Large intestine (tissue), 3 donors: ENCODE data around the gene R3HDM4. TPM values are rescaled to one million over a fixed set of nuclear protein-coding genes. Genes with fewer than 3 reads are reported as not detected.

Source experiments
- DNase-seq, 2 donors: peaks; one replicate each; pipeline versions ENCODE4 v3.0.0 to v3.0.0-alpha.2; 2013
- H3K27ac ChIP-seq: one replicate; pipeline ENCODE4 v1.5.1; 2013; ENCODE audit warnings: low read length
- H3K27me3 ChIP-seq: 2 replicates; pipeline ENCODE4 v1.6.1; 2013; ENCODE audit warnings: low read length; ENCODE audit not compliant: control insufficient read depth, insufficient read depth
- H3K36me3 ChIP-seq: 2 replicates; pipeline ENCODE4 v1.6.1; 2013; ENCODE audit warnings: low read length; ENCODE audit not compliant: control insufficient read depth, insufficient read depth
- H3K4me1 ChIP-seq: one replicate; pipeline ENCODE4 v1.6.1; 2013; ENCODE audit warnings: low read length; ENCODE audit not compliant: control insufficient read depth, insufficient read depth
- H3K4me3 ChIP-seq: one replicate; pipeline ENCODE4 v1.5.1; 2013; ENCODE audit warnings: low read length
- H3K9me3 ChIP-seq: one replicate; pipeline ENCODE4 v1.6.1; 2013; ENCODE audit warnings: mild to moderate bottlenecking, low read depth, low read length, moderate library complexity; ENCODE audit not compliant: control insufficient read depth
- WGBS: methylation state at CpG from one replicate; pipeline ENCODE4 v1.1.5; 2013; ENCODE audit warnings: low lambda C conversion rate; ENCODE audit not compliant: insufficient coverage; 5-methylcytosine and 5-hydroxymethylcytosine counted together
- polyA plus RNA-seq: library from polyadenylated mRNA; unstranded; fragments of 120-200 nt; gene quantifications from one replicate; pipeline ENCODE4 v1.2.1, GENCODE V29; 2013

R3HDM4 gene
- polyA plus RNA-seq, 1 donor, result 44.0 TPM

DNA sequence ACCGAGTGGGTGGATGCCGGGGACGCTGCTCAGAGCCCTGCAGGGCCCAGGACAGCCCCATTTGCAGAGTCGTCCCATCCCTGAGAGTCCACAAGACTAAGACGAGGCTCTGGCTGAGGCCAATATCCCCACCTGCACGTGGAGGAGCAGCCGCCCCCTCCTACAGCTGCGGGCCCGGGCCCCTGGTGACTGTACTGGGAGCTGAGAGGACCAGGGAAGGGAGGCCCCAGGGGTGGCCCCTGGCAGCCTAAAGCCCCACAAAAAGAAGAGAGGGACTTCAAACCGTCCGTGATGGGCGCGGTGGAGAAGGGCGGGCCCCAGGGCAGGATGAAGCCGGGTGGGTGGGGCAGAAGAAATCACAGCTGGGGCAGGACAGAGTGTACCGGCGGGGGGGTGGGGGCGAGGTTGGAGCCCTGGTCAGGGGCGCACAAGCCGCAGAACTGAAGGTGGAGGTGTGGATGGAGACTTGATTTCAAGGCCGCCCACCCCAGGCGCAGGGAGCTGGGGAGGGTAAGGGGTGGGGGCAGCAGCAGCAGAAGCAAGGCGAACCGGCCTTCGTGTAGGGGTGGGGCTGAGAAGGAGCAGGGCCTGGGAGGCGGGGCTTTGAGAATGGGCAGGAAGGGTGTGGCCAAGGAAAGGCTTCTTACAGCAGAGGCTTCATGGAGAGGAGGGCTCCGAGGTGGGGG, 40.6 kb downstream of the R3HDM4 start:
- Histone ChIP-seq H3K9me3 (peaks cover 12% of the 10 kb centered on the region), H3K27ac (no peak overlapping the region), H3K36me3 (peaks cover 74% of the 10 kb centered on the region), H3K4me3 (no peak overlapping the region), H3K4me1 (no peaks in the 10 kb centered on the region), H3K27me3 (no peaks in the 10 kb centered on the region)
- WGBS, result no CpG with 5 or more reads among the region's 27 CpGs
- DNase-seq, result peak in 1 of 2 donors; percentile 78

DNA sequence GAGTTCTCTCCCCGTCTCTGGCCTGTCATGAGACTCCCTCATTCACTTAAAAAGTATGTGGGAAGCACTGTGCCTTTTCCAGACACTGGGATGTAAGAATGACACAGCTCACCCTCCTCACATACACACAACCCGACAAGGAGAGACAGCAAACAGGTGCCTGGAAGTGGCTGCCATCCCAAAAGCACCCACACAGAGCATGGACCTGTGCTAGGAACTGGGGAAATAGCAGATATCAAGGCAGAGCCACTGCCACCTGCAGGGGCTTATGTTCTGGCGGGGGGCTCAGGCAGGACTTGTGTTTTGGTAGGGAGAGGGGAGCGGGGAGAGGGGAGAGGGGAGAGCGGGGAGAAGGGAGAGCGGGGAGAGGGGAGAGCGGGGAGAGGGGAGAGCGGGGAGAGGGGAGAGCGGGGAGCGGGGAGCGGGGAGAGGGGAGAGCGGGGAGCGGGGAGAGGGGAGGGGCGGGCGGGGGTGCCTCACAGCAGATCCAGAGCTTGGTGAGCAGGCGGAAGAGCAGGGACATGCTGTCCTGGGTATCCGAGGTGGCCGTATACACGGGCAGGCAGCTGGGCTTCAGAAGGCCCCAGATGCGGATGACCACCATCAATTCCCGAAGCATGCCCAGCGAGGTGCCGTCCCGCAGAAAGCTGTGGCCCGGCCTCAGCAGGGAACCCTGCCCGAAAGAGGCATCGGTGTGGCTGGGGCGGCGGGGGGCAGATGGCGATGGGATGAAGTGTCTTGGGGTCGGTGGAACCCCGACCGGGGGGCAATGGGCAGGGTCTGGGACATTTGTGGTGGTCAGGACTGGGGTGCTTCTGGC, 41.4 kb downstream of the R3HDM4 start:
- Histone ChIP-seq H3K36me3 (peaks cover 70% of the 10 kb centered on the region), H3K4me3 (no peak overlapping the region), H3K27ac (no peak overlapping the region), H3K9me3 (peaks cover 12% of the 10 kb centered on the region), H3K4me1 (no peaks in the 10 kb centered on the region), H3K27me3 (no peaks in the 10 kb centered on the region)
- no peak for DNase-seq
- WGBS, result no CpG with 5 or more reads among the region's 33 CpGs

- Histone ChIP-seq H3K4me1 (no peaks in the 10 kb centered on the region), H3K9me3 (peaks cover 12% of the 10 kb centered on the region), H3K27me3 (no peaks in the 10 kb centered on the region), H3K27ac (no peak overlapping the region), H3K4me3 (no peak overlapping the region), H3K36me3 (peaks cover 66% of the 10 kb centered on the region)
- no peak for DNase-seq
- WGBS, result no CpG with 5 or more reads among the region's 28 CpGs
These were observed 42.0 kb downstream of the R3HDM4 start for GRCh38 chr19:870963-871401.

DNA sequence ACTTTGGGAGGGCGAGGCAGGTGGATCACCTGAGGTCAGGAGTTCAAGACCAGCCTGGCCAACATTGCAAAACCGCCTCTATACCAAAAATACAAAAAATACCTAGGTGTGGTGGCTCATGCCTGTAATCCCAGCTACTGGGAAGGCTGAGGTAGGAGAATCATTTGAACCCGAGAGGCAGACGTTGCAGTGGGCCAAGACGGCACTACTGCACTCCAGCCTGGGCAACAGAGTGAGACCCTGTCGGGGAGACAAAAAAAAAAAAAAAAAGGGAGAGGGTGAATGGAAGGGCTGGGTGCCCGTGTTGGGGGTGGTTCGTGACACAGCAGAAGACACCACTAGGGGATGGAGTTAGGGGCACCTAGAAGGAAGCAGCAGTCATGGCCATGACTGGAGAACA, 42.7 kb downstream of the R3HDM4 start:
- no peak overlapping the region for H3K4me3 ChIP-seq
- H3K27ac ChIP-seq, result no peak overlapping the region
- H3K9me3 ChIP-seq, result peaks cover 12% of the 10 kb centered on the region
- peaks cover 60% of the 10 kb centered on the region for H3K36me3 ChIP-seq
- no peak for DNase-seq
- no peaks in the 10 kb centered on the region for H3K4me1 ChIP-seq
- no CpG with 5 or more reads among the region's 8 CpGs for WGBS
- no peaks in the 10 kb centered on the region for H3K27me3 ChIP-seq

DNA sequence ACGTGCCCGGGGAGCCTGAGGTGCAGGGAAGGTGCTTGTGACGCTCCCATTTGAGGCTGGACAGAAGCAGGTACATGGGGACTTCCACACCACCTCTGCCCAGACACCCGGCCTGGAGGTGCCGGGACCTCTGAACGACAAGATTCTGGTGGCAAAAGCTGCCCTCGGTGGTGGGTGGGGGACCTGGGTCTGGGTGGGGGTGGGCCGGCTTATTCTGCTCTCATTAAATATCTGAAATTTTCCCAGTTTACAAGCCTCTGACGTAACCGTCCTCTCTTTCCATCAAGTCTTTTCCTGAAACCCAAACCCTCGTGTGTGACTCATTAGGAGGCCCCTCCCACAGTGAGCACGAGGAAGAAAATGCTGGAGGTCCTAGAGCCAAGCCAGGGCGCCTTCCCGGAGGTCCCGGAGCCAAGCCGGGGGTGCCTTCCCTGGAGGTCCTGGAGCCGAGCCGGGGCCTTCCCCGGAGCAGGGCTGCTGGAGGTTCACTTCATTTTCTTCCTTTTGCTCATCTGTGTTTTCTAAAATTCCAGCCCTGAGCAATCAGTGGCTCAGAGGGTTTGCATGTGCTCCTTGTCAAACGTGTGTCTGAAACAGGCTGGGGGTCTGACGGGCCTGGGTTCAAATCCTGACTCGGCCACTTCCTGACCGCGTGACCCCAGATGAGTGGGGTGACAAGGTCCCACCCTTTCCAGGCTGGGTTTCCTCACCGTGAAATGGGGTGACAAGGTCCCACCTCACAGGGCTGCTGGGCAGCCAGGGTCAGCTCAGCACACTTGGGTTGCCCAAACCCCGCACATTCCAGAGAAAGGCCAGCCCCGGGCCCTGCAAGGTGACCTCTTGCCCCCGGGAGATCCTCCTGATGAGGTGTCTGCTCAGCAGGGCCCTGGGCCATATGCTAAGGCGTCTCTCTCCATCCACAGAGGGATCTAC, 43.5 kb downstream of the R3HDM4 start:
- peaks cover 12% of the 10 kb centered on the region for H3K9me3 ChIP-seq
- peaks cover 56% of the 10 kb centered on the region for H3K36me3 ChIP-seq
- no peak for DNase-seq
- H3K27ac ChIP-seq, result no peak overlapping the region
- WGBS, result no CpG with 5 or more reads among the region's 29 CpGs
- no peak overlapping the region for H3K4me3 ChIP-seq
- H3K27me3 ChIP-seq, result no peaks in the 10 kb centered on the region
- H3K4me1 ChIP-seq, result no peaks in the 10 kb centered on the region

- no CpG with 5 or more reads among the region's 34 CpGs for WGBS
- Histone ChIP-seq H3K9me3 (peaks cover 14% of the 10 kb centered on the region), H3K4me1 (no peaks in the 10 kb centered on the region), H3K4me3 (no peak overlapping the region), H3K27me3 (no peaks in the 10 kb centered on the region), H3K36me3 (peaks cover 50% of the 10 kb centered on the region), H3K27ac (no peak overlapping the region)
- no peak for DNase-seq
These were observed 44.4 kb downstream of the R3HDM4 start for GRCh38 chr19:868458-869244.

- peaks cover 46% of the 10 kb centered on the region for H3K36me3 ChIP-seq
- peaks cover 16% of the 10 kb centered on the region for H3K9me3 ChIP-seq
These were observed 45.1 kb downstream of the R3HDM4 start for GRCh38 chr19:867855-868457.

DNA sequence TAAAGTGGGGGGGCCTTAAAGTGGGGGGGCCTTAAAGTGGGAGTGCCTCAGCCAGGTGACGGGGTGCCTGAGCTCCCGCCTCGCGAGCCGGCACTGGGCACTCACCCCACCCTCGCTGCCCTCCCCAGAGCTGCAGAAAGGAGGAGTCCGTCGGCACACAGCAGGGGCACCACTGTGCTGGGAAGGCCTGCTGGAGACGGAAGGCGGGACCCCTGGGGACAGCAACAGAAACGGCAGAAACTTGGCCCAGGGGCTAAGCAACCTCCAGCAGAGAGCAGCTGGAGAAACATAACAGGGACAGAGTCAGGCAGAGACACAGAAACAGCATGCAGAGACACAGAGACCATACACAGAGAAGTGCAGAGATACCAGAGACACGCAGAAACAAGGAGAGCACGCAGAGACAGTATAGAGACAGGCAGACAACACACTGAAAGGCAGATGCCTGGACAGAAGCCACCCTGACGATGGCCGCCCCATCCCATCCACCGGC, 45.7 kb downstream of the R3HDM4 start:
- no peak overlapping the region for H3K27ac ChIP-seq
- WGBS, result no CpG with 5 or more reads among the region's 16 CpGs
- H3K4me3 ChIP-seq, result no peak overlapping the region
- H3K36me3 ChIP-seq, result peaks cover 45% of the 10 kb centered on the region
- DNase-seq, result no peak
- peaks cover 4% of the 10 kb centered on the region for H3K4me1 ChIP-seq
- H3K9me3 ChIP-seq, result peaks cover 19% of the 10 kb centered on the region
- H3K27me3 ChIP-seq, result peaks cover 7% of the 10 kb centered on the region

More at GRCh38 chr19:867855-868457, 45.1 kb downstream of the R3HDM4 start:
- Histone ChIP-seq H3K4me3 (no peak overlapping the region), H3K4me1 (no peaks in the 10 kb centered on the region), H3K27me3 (peaks cover 2% of the 10 kb centered on the region), H3K27ac (no peak overlapping the region)
- no peak for DNase-seq
- WGBS, result no CpG with 5 or more reads among the region's 39 CpGs

DNA sequence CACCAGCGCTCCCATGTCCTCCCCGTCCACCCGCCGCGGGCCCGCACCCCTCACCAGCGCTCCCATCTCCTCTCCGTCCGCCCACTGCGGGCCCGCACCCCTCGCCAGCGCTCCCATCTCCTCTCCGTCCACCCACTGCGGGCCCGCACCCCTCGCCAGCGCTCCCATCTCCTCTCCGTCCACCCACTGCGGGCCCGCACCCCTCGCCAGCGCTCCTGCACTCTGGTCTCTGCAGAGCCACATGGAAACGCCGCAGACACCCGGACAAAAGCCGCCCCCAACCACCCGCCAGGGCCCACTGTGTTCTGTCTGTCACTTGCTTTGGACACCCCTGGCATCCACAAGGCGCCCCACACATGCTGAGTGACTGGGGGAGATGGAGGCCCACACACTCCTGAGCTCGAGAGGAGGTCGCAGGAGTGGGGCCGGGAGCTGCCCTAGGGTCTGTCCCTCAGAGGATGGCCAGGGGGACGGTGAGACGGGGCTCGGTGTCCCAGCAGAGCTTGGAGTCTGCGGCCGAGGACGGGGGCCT, 46.2 kb downstream of the R3HDM4 start:
- peaks cover 4% of the 10 kb centered on the region for H3K4me1 ChIP-seq
- WGBS, result 20% methylated on average over 1 of the region's 38 CpGs
- DNase-seq, result no peak

More for the DNA sequence above, 46.2 kb downstream of the R3HDM4 start:
- Histone ChIP-seq H3K9me3 (peaks cover 19% of the 10 kb centered on the region), H3K36me3 (peaks cover 40% of the 10 kb centered on the region), H3K27me3 (peaks cover 7% of the 10 kb centered on the region), H3K4me3 (no peak overlapping the region), H3K27ac (no peak overlapping the region)
